Breast epithelium (tissue), 4 donors: ENCODE results near the gene FOSL1. TPM values are rescaled to one million over a fixed set of nuclear protein-coding genes. Genes with fewer than 3 reads are reported as not detected.
"Not testable (repeated sequence)": the region's sequence is repeated elsewhere in the genome, so short reads cannot be mapped to it uniquely, and the experiment has no call there.

ENCODE experiments used
- DNase-seq, 2 donors: peaks; one replicate each; pipeline ENCODE4 v3.0.0-alpha.2; 2019; ENCODE audit warnings: low spot score in 2 of 2
- H3K27ac ChIP-seq, 2 donors: fragments of 200-600 bp; sonication (generic) in 1 of 2; one replicate each; pipeline ENCODE4 v1.5.1; 2016 to 2019; ENCODE audit warnings: mild to moderate bottlenecking in 1 of 2
- H3K27me3 ChIP-seq, 2 donors: fragments of 200-600 bp; sonication (generic) in 1 of 2; one replicate each; pipeline versions ENCODE4 v1.5.1 to v1.6.0; 2017 to 2019; ENCODE audit warnings: control low read depth in 1 of 2, mild to moderate bottlenecking in 1 of 2
- H3K36me3 ChIP-seq: fragments of 200-600 bp; one replicate; pipeline ENCODE4 v1.5.1; 2019
- H3K4me1 ChIP-seq, 2 donors: fragments of 200-600 bp; sonication (generic); one replicate each; pipeline ENCODE4 v1.5.1; 2016 to 2019; ENCODE audit warnings: control low read depth in 1 of 2
- H3K4me3 ChIP-seq, 3 donors: fragments of 200-600 bp; sonication (generic); 1 replicate in 2 of 3; 2 replicates in 1 of 3; pipeline ENCODE4 v1.5.1; 2016 to 2019; ENCODE audit warnings: mild to moderate bottlenecking in 3 of 3, moderate library complexity in 2 of 3
- H3K9me3 ChIP-seq, 2 donors: fragments of 200-600 bp; sonication (generic) in 1 of 2; one replicate each; pipeline ENCODE4 v1.5.1; 2016 to 2019; ENCODE audit warnings: control low read depth in 1 of 2
- POLR2A ChIP-seq: fragments of 450-650 bp; IDR thresholded peaks from one replicate; pipeline ENCODE4 v1.6.1; 2016; ENCODE audit warnings: antibody characterized with exemption, mild to moderate bottlenecking, moderate library complexity
- POLR2AphosphoS5 ChIP-seq, 3 donors: sonication (generic); formaldehyde crosslinking; IDR thresholded peaks; one replicate each; pipeline ENCODE4 v1.6.1; 2017; ENCODE audit warnings: antibody characterized with exemption in 3 of 3
- intact Hi-C: fragments of 100-400 bp; cut with DNase I; formaldehyde crosslinking; loops from one replicate; pipeline ENCODE4 v1.15.1; 2023; ENCODE audit warnings: low total_unique reads
- total RNA-seq, 3 donors: library from RNA; depleted of rRNA; stranded (reverse); fragments of >200 nt; gene quantifications; one replicate each; pipeline ENCODE4 v1.1.0, GENCODE V29; 2016
- TF ChIP-seq, protein P1 (sequence below), 3 donors: fragments of 450-650 bp; IDR thresholded peaks; one replicate each; pipeline ENCODE4 v1.5.1; 2016 to 2017; ENCODE audit warnings: antibody characterized with exemption in 3 of 3, mild to moderate bottlenecking in 3 of 3, moderate library complexity in 3 of 3

FOSL1 gene
- total RNA-seq, 3 donors from 2014 or later, result 2.4 to 17.0 (median 7.2) TPM

DNA sequence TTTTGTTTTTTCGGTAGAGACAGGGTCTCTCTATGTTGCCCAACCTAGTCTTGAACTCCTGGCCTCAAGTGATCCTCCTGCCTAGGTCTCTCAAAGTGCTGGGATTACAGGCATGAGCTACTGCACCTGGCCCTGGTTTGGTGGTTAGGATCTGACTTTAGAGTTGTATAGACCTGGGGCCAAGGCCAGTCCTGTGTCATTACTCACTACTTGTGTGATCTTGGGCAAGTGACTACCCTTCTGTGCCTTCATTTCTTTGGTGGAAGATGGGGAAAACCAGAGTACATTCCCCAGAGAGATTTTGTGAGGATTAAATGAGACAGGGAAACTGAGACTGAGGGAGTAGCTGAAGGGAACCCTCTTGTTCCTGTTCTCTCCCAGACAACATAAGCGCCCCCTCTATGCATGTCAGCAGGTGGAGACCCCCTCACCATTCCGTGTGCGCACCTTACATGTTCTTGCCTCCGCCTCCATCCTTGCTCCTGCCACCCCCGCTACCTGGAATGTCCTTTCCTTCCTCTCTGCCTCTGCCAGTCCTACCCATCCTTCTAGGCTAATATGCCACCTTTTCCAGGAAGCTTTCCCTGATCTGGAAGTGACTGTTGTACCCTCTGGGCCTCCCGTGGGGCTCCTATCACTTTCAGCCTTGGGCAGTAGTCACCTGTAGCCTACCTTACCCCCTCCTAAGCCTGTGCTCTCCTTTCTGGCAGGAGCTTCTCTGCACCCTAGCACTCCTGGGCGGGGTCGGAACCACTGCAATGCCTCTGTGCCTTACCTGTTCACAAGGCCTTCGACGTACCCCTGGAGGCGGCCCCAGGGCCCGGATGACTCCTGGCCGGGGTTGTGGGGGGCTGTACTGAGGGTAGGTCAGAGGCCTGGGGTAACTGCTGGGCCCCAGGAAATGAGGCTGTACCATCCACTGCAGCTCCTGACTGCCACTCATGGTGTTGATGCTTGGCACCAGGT is 3.9 kb downstream of the FOSL1 start:
- Histone ChIP-seq H3K9me3 (no peaks in the 10 kb centered on the region), H3K27ac (no peak overlapping the region), H3K4me1 (peaks cover 11 to 17% of the 10 kb centered on the region in 2 donors), H3K4me3 (no peak overlapping the region), H3K36me3 (no peaks in the 10 kb centered on the region), H3K27me3 (peaks cover 0 to 8% of the 10 kb centered on the region in 2 donors)
- DNase-seq, result no peak
- intact Hi-C loops, result no loop called here
- TF ChIP-seq POLR2A (no peak), POLR2AphosphoS5 (IDR thresholded peaks at IDR 0.05) (no peak)
- TF ChIP-seq, protein P1, sequence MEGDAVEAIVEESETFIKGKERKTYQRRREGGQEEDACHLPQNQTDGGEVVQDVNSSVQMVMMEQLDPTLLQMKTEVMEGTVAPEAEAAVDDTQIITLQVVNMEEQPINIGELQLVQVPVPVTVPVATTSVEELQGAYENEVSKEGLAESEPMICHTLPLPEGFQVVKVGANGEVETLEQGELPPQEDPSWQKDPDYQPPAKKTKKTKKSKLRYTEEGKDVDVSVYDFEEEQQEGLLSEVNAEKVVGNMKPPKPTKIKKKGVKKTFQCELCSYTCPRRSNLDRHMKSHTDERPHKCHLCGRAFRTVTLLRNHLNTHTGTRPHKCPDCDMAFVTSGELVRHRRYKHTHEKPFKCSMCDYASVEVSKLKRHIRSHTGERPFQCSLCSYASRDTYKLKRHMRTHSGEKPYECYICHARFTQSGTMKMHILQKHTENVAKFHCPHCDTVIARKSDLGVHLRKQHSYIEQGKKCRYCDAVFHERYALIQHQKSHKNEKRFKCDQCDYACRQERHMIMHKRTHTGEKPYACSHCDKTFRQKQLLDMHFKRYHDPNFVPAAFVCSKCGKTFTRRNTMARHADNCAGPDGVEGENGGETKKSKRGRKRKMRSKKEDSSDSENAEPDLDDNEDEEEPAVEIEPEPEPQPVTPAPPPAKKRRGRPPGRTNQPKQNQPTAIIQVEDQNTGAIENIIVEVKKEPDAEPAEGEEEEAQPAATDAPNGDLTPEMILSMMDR (IDR thresholded peaks at IDR 0.05), result no peak

DNA sequence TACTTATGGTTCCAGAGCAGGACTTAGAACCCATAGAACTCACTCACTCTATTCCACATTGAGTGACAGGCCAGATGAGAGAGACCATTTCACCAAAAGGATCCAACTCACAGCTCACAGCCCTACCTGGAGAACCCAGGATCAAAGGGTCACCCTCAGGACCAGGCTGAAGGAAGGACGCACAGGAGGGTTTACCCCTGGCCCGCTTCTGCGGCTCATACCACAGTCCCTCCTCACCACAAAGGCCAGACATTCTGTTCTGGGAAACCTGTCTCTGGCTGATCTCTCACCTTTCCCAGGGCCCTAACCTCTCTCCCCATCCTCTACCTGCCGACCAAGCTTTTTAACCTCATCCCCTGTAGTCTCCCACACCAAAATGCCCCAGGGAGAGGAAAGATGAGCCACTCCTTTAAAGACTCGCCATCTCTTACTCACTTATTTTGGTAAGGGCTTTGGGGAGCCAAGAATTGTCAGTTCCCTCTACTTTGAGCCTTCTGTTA is 4.7 kb downstream of the FOSL1 start:
- TF ChIP-seq, protein P1 (IDR thresholded peaks at IDR 0.05), result no peak
- no peak for TF ChIP-seq POLR2AphosphoS5 (IDR thresholded peaks at IDR 0.05)
- peaks cover 12 to 22% of the 10 kb centered on the region in 2 donors for H3K4me1 ChIP-seq
- DNase-seq, result no peak

DNA sequence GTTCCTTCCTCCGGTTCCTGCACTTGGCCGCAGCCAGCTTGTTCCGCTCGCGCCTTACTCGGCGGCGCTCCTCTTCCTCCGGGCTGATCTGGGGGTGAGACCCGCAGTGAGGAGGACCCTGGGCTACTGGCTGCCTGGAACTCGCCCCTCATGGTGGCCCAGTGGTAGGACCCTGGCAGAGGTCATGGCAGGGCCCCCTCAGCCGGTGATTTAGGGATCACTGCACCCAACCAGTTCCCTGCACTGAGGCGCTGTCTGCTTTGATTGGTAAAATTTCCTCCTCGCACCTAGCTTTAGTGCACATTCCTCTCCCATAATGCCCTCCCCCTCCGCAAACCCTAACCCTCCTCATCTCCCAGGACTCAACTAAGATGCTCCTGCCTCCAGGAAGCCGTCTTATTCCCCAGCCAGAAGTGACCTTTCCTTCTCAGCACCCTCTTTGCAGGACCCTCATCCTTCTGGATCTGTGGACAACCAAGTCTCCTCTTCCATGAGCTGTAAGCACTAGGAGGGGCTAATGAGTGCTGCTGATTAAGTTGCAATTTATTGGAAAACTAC is 6.1 kb downstream of the FOSL1 start:
- TF ChIP-seq POLR2AphosphoS5 (IDR thresholded peaks at IDR 0.05), result no peak
- TF ChIP-seq, protein P1 (IDR thresholded peaks at IDR 0.05), result no peak
- intact Hi-C loops, result no loop called here
- Histone ChIP-seq H3K36me3 (no peaks in the 10 kb centered on the region), H3K27ac (peak overlapping the region; percentile 64 to 99), H3K4me3 (peak overlapping the region in 2 of 3 donors; percentile 3 to 92), H3K27me3 (peaks cover 0 to under 1% of the 10 kb centered on the region in 2 donors), H3K9me3 (no peaks in the 10 kb centered on the region), H3K4me1 (peaks cover 12 to 20% of the 10 kb centered on the region in 2 donors)
- no peak for DNase-seq

More for the DNA sequence above, 4.7 kb downstream of the FOSL1 start:
- H3K27ac ChIP-seq, result no peak overlapping the region
- peaks cover 0 to 8% of the 10 kb centered on the region in 2 donors for H3K27me3 ChIP-seq
- no peaks in the 10 kb centered on the region for H3K36me3 ChIP-seq
- H3K4me3 ChIP-seq, result no peak overlapping the region
- H3K9me3 ChIP-seq, result no peaks in the 10 kb centered on the region
- intact Hi-C loops, result no loop called here

DNA sequence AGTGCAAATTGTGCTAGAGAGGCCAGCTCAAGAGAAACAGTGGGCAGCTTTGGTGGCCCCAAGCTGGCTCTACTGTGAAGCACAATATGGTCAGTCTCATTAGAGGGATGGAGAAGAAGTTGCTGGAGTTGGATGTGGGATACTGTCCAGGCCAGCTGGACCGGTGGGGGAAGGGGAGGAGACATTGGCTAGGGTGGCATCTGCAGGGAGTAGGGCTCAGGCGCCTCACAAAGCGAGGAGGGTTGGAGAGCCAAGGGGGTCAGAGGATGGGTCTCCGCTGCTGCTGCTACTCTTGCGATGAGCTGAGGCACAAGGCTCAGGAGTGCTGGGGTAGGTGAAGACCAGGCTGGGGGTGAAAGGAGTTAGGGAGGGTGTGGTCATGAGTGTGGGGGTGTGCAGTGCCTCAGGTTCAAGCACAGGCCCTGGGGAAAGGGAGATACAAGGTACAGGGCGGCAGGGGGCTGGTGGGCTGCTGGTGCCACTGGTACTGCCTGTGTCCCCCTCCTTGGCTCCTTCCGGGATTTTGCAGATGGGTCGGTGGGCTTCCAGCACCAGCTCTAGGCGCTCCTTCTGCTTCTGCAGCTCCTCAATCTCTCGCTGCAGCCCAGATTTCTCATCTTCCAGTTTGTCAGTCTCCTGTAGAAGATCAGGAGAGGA is 7.4 kb downstream of the FOSL1 start:
- Histone ChIP-seq H3K27me3 (no peaks in the 10 kb centered on the region), H3K4me3 (peak overlapping the region in 1 of 3 donors; percentile 92), H3K36me3 (no peaks in the 10 kb centered on the region), H3K4me1 (peaks cover 14 to 21% of the 10 kb centered on the region in 2 donors), H3K9me3 (no peaks in the 10 kb centered on the region), H3K27ac (peak overlapping the region in 1 of 2 donors; percentile 99)
- TF ChIP-seq, protein P1 (IDR thresholded peaks at IDR 0.05), result no peak
- TF ChIP-seq POLR2AphosphoS5 (IDR thresholded peaks at IDR 0.05), result no peak
- TF ChIP-seq POLR2A, result no peak
- DNase-seq, result no peak
- intact Hi-C loops, result no loop called here

DNA sequence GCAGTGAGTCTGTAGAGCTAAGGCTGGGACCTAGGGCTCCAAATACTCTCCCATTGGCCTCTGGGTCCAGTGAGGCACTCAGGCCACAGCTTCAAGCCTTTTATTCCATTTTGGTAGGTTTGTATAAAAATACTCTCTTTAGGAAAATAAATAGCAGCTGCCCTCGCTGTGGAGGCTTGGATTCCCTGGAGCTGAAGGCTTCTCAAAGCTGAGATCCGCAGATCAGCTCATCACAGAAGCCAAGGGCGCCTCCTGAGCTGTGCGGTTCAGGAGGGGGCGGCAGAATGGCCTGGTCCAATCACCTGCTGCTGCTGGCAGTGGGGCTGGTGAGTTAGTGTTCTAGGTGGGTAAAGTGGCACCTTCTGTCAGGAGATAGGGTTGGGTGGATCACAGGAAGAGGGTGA is 8.0 kb downstream of the FOSL1 start:
- Histone ChIP-seq H3K27ac (peak overlapping the region; percentile 94 to 99), H3K4me3 (peak overlapping the region; percentile 67 to 92 (median 81)), H3K4me1 (peaks cover 21 to 25% of the 10 kb centered on the region in 2 donors)
- intact Hi-C loops, DNase-seq, H3K36me3 ChIP-seq, H3K27me3 ChIP-seq, H3K9me3 ChIP-seq: not testable (repeated sequence)
